GM12878 (cell line): Measurements from ENCODE around the gene MT3.

Experiments used
- BHLHE40 ChIP-seq, 2 experiments: fragments of 450-650 bp in 1 of 2; IDR thresholded peaks; 2 replicates each; pipeline ENCODE4 v1.6.1; 2011 to 2017; ENCODE audit warnings: low read depth in 2 of 2, borderline replicate concordance in 1 of 2, improper control_type of control experiment in 1 of 2, low read length in 1 of 2, mild to moderate bottlenecking in 1 of 2
- MXI1 ChIP-seq: fragments of 150-350 bp; IDR thresholded peaks from 2 replicates; pipeline ENCODE4 v1.6.1; 2011; ENCODE audit warnings: low read depth, mild to moderate bottlenecking, inconsistent platforms, low read length, improper control_type of control experiment
- POLR2A ChIP-seq: IDR thresholded peaks from 2 replicates; pipeline ENCODE4 v1.6.1; 2011; ENCODE audit warnings: low read depth, mild to moderate bottlenecking, low read length
- TF ChIP-seq, protein P1 (sequence below): fragments of 450-650 bp; IDR thresholded peaks from 2 replicates; pipeline ENCODE4 v1.6.1; 2016; ENCODE audit warnings: mild to moderate bottlenecking, moderate library complexity, borderline replicate concordance
- TF ChIP-seq, protein P2 (sequence below), 3 experiments: IDR thresholded peaks in 2 of 3; conservative IDR thresholded peaks in 1 of 3; 2 replicates each; pipeline ENCODE4 v1.5.1; 2011; ENCODE audit warnings: low read depth in 3 of 3, low read length in 3 of 3, mild to moderate bottlenecking in 3 of 3, control low read depth in 2 of 3, moderate library complexity in 2 of 3, inconsistent platforms in 1 of 3, mixed read lengths in 1 of 3; ENCODE audit not compliant: control insufficient read depth in 2 of 3, insufficient read depth in 1 of 3; ENCODE audit errors: extremely low read depth in 1 of 3
- TF ChIP-seq, protein P3 (sequence below): IDR thresholded peaks from 2 replicates; pipeline ENCODE4 v1.6.1; 2011; ENCODE audit warnings: low read depth, low read length, improper control_type of control experiment, borderline replicate concordance

DNA sequence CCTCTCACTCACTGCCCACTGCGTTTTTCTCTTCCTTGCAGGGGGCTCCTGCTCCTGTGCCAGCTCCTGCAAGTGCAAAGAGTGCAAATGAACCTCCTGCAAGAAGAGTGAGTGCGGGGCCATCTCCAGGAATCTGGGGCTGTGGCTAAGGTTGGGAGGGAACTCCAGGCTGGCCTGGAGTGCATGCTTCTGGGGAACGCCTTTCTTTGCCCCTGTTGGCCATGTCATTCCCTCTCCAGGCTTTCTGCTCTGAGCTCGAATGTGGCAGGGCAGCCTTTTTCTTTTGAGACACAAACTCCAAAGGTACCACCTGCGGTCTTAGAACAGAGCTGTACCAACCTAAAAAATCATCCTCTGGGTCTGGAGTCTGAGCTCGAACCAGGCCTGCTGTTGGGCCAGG is 28.8 kb downstream of the MT3 start:
- no peak for TF ChIP-seq POLR2A
- TF ChIP-seq, protein P1, sequence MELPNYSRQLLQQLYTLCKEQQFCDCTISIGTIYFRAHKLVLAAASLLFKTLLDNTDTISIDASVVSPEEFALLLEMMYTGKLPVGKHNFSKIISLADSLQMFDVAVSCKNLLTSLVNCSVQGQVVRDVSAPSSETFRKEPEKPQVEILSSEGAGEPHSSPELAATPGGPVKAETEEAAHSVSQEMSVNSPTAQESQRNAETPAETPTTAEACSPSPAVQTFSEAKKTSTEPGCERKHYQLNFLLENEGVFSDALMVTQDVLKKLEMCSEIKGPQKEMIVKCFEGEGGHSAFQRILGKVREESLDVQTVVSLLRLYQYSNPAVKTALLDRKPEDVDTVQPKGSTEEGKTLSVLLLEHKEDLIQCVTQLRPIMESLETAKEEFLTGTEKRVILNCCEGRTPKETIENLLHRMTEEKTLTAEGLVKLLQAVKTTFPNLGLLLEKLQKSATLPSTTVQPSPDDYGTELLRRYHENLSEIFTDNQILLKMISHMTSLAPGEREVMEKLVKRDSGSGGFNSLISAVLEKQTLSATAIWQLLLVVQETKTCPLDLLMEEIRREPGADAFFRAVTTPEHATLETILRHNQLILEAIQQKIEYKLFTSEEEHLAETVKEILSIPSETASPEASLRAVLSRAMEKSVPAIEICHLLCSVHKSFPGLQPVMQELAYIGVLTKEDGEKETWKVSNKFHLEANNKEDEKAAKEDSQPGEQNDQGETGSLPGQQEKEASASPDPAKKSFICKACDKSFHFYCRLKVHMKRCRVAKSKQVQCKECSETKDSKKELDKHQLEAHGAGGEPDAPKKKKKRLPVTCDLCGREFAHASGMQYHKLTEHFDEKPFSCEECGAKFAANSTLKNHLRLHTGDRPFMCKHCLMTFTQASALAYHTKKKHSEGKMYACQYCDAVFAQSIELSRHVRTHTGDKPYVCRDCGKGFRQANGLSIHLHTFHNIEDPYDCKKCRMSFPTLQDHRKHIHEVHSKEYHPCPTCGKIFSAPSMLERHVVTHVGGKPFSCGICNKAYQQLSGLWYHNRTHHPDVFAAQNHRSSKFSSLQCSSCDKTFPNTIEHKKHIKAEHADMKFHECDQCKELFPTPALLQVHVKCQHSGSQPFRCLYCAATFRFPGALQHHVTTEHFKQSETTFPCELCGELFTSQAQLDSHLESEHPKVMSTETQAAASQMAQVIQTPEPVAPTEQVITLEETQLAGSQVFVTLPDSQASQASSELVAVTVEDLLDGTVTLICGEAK: no peak
- TF ChIP-seq, protein P2, sequence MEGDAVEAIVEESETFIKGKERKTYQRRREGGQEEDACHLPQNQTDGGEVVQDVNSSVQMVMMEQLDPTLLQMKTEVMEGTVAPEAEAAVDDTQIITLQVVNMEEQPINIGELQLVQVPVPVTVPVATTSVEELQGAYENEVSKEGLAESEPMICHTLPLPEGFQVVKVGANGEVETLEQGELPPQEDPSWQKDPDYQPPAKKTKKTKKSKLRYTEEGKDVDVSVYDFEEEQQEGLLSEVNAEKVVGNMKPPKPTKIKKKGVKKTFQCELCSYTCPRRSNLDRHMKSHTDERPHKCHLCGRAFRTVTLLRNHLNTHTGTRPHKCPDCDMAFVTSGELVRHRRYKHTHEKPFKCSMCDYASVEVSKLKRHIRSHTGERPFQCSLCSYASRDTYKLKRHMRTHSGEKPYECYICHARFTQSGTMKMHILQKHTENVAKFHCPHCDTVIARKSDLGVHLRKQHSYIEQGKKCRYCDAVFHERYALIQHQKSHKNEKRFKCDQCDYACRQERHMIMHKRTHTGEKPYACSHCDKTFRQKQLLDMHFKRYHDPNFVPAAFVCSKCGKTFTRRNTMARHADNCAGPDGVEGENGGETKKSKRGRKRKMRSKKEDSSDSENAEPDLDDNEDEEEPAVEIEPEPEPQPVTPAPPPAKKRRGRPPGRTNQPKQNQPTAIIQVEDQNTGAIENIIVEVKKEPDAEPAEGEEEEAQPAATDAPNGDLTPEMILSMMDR (IDR thresholded peaks at IDR 0.05 in 2 of 3, conservative IDR thresholded peaks at IDR 0.05 in 1 of 3; ENCODE audit: control insufficient read depth in 2 of 3, extremely low read depth in 1 of 3, insufficient read depth in 1 of 3, low read depth in 3 of 3, low read length in 3 of 3): no peak
- TF ChIP-seq MXI1: no peak
- TF ChIP-seq, protein P3, sequence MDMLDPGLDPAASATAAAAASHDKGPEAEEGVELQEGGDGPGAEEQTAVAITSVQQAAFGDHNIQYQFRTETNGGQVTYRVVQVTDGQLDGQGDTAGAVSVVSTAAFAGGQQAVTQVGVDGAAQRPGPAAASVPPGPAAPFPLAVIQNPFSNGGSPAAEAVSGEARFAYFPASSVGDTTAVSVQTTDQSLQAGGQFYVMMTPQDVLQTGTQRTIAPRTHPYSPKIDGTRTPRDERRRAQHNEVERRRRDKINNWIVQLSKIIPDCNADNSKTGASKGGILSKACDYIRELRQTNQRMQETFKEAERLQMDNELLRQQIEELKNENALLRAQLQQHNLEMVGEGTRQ: no peak
- no peak for TF ChIP-seq BHLHE40 (IDR thresholded peaks at IDR 0.05; ENCODE audit: borderline replicate concordance in 1 of 2, low read depth in 2 of 2, low read length in 1 of 2)
